Measurements from ENCODE around the gene CDH26. TPM values are rescaled to one million over a fixed set of nuclear protein-coding genes. Genes with fewer than 3 reads are reported as not detected.

CDH26 gene
- 3.6 and 6.9 TPM in 2 replicates for total RNA-seq (ENCODE audit: low replicate concordance)
- long read RNA-seq, partial matches to known transcripts: 4 of 10 reads
- long read RNA-seq, other reads (novel, unspliced or antisense): 5 of 10 reads

GRCh38 chr20:59958123-59958522, at the start of gene CDH26:
Gene CDH26, plus strand, starts transcription at chr20:59958423. Its CDS starts 304 bp downstream, at chr20:59958727.
- H3K4me1 Mint-ChIP-seq (ENCODE audit: unreplicated experiment): peaks cover 28% of the 10 kb centered on the region
- no peaks in the 10 kb centered on the region for H3K36me3 Mint-ChIP-seq
- DNase-seq (ENCODE audit: extremely low spot score, unreplicated experiment): no peak
- H3K27me3 Mint-ChIP-seq: no peaks in the 10 kb centered on the region
- peak within 1 kb of the TSS; percentile 77 for H3K4me3 Mint-ChIP-seq
- H3K9me3 Mint-ChIP-seq: no peaks in the 10 kb centered on the region
- no peak for TF ChIP-seq CTCF (conservative IDR thresholded peaks at IDR 0.05)
- peak within 1 kb of the TSS; percentile 52 for H3K27ac Mint-ChIP-seq

DNA sequence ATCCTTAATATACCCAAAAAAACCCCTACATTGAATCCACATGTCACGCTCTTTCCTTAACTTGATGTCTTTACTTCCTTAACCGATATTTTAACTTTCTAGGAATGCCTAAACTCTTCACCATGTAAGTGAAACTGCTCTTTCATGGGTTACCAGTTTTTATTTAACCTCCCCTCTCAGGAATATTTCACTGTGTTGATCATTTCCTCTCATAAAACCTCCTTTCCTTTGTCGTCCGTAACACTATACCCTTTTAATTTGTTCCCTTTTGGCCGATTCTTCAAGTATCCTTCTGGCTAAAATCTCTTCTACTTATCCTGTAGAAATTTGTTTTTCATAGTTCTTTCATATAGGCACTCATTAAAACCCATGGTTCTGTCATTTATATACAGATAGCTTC, 49.4 kb upstream of the CDH26 start:
- Mint-ChIP-seq H3K4me3 (no peak overlapping the region), H3K9me3 (no peaks in the 10 kb centered on the region), H3K4me1 (ENCODE audit: unreplicated experiment) (no peaks in the 10 kb centered on the region), H3K27me3 (peaks cover 13% of the 10 kb centered on the region), H3K36me3 (no peaks in the 10 kb centered on the region), H3K27ac (no peak overlapping the region)
- no peak for DNase-seq (ENCODE audit: extremely low spot score, unreplicated experiment)
- TF ChIP-seq CTCF (conservative IDR thresholded peaks at IDR 0.05): no peak

DNA sequence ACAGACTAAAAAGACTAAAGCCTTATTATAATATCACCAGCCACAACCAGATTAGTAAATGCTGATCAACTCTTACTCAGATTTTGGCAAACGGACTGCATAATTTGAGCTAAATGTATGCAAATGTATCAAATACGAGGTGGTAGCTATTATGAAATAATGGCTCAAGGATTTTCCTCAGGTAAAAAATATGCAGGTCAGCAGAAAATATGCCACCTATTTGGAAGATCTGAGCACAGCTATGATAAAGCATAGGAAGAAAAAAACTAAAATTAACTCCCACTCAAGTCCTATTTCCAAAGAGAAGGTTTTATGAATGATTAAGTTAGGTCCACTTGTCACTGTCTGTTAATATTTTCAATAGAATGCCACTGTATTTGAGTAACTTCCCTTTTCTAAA, 47.2 kb upstream of the CDH26 start:
- no peaks in the 10 kb centered on the region for H3K9me3 Mint-ChIP-seq
- no peak overlapping the region for H3K4me3 Mint-ChIP-seq
- no peak overlapping the region for H3K27ac Mint-ChIP-seq
- no peak for TF ChIP-seq CTCF (conservative IDR thresholded peaks at IDR 0.05)
- DNase-seq (ENCODE audit: extremely low spot score, unreplicated experiment): no peak
- peaks cover 3% of the 10 kb centered on the region for H3K27me3 Mint-ChIP-seq
- H3K4me1 Mint-ChIP-seq (ENCODE audit: unreplicated experiment): no peaks in the 10 kb centered on the region
- no peaks in the 10 kb centered on the region for H3K36me3 Mint-ChIP-seq

DNA sequence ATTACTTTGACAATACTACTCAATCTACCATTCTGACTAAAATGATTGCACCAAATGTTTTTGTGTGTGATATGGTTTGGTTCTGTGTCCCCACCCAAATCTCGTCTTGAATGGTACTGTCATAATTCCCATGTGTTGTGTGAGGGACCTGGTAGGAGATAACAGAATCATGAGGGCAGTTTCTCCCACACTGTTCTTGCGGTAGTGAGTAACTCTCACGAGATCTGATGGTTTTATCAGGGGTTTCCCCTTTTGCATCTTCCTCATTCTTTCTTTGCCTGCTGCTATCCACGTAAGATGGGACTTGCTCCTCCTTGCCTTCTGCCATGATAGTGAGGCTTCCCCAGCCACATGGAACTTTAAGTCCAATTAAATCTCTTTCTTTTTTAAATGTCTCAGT, 45.6 kb upstream of the CDH26 start:
- no peak for TF ChIP-seq CTCF (conservative IDR thresholded peaks at IDR 0.05)
- Mint-ChIP-seq H3K27me3 (no peaks in the 10 kb centered on the region), H3K27ac (no peak overlapping the region), H3K36me3 (no peaks in the 10 kb centered on the region), H3K4me3 (no peak overlapping the region), H3K4me1 (ENCODE audit: unreplicated experiment) (no peaks in the 10 kb centered on the region), H3K9me3 (no peaks in the 10 kb centered on the region)
- no peak for DNase-seq (ENCODE audit: extremely low spot score, unreplicated experiment)

DNA sequence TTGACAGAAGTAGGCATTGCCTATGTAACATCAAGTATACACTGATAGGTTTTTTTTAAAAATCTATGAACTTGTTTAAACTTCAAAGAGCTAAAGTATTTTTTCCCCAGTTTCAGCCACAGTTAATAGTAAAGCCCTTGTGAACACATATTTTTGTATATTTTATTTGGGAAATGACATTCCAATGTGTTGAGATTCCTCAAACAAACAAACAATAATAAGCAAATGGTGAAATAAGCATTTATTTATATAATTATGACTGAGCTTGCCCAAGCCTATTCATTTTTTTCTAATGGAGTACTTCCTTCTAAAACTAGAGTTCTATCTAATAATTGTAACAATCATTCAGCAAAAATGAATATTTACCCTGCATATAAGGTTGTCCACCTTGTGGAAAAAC, 37.3 kb upstream of the CDH26 start:
- no peaks in the 10 kb centered on the region for H3K9me3 Mint-ChIP-seq
- no peaks in the 10 kb centered on the region for H3K36me3 Mint-ChIP-seq
- no peak overlapping the region for H3K27ac Mint-ChIP-seq
- no peaks in the 10 kb centered on the region for H3K27me3 Mint-ChIP-seq
- H3K4me1 Mint-ChIP-seq (ENCODE audit: unreplicated experiment): peaks cover 12% of the 10 kb centered on the region
- no peak for DNase-seq (ENCODE audit: extremely low spot score, unreplicated experiment)
- no peak overlapping the region for H3K4me3 Mint-ChIP-seq
- no peak for TF ChIP-seq CTCF (conservative IDR thresholded peaks at IDR 0.05)

- H3K4me3 Mint-ChIP-seq: no peak overlapping the region
- no peaks in the 10 kb centered on the region for H3K27me3 Mint-ChIP-seq
- TF ChIP-seq CTCF (conservative IDR thresholded peaks at IDR 0.05): no peak
- H3K4me1 Mint-ChIP-seq (ENCODE audit: unreplicated experiment): peaks cover 15% of the 10 kb centered on the region
- H3K9me3 Mint-ChIP-seq: no peaks in the 10 kb centered on the region
- H3K27ac Mint-ChIP-seq: no peak overlapping the region
- H3K36me3 Mint-ChIP-seq: no peaks in the 10 kb centered on the region
- DNase-seq (ENCODE audit: extremely low spot score, unreplicated experiment): no peak
Observed at GRCh38 chr20:59923514-59923913, 34.7 kb upstream of the CDH26 start.
